Caco-2 (cell line): ENCODE results near the gene MLLT10. TPM values are rescaled to one million over a fixed set of nuclear protein-coding genes. Genes with fewer than 3 reads are reported as not detected.
A peak's percentile ranks its signal among the peaks of the same experiment; 100 is the strongest.
"Not testable (repeated sequence)": the region's sequence is repeated elsewhere in the genome, so short reads cannot be mapped to it uniquely, and the experiment has no call there.

Experiments
- BruUV-seq: library from RNA; stranded (reverse); fragments of 400-500 nt; replicated peaks from 2 replicates; lab custom pipeline; 2021; lab: Mats Ljungman, UMichigan
- CTCF ChIA-PET: fragments of 300-600 bp; sonication (Branson Sonifier 250); formaldehyde crosslinking; loops from one replicate; lab custom pipeline; 2022; ENCODE audit warnings: antibody characterized with exemption; lab: Charles Lee
- POLR2A ChIA-PET: fragments of 300-600 bp; sonication (Branson Sonifier 250); formaldehyde crosslinking; loops from one replicate; lab custom pipeline; 2022; ENCODE audit warnings: antibody characterized with exemption; lab: Charles Lee
- DNase-seq, 2 experiments: peaks; one replicate each; pipeline versions ENCODE4 v3.0.0 to v3.0.0-alpha.2; 2020 to 2022
- H3K27me3 ChIP-seq: replicated peaks from 2 replicates; pipeline ENCODE4 v1.6.0; 2011; ENCODE audit warnings: low read length; ENCODE audit not compliant: control insufficient read depth, insufficient read depth
- H3K36me3 ChIP-seq: 2 replicates; pipeline ENCODE4 v1.5.1; 2011; ENCODE audit warnings: low read length; ENCODE audit not compliant: control insufficient read depth, insufficient read depth
- H3K4me1 ChIP-seq: fragments of 250-450 bp; sonication (Bioruptor Pico); 2 replicates; pipeline ENCODE4 v1.5.1; 2020; ENCODE audit warnings: mild to moderate bottlenecking
- H3K4me3 ChIP-seq: 2 replicates; pipeline ENCODE4 v1.5.1; 2011; ENCODE audit warnings: low read depth, mild to moderate bottlenecking, control low read depth, low read length
- H3K9me3 ChIP-seq: fragments of 250-450 bp; sonication (Bioruptor Pico); 2 replicates; pipeline ENCODE4 v1.5.1; 2020; ENCODE audit warnings: mild to moderate bottlenecking, moderate library complexity
- H3K27ac Mint-ChIP-seq: one replicate; pipeline ENCODE4 v1.8.0; 2022; ENCODE audit warnings: mixed read lengths; ENCODE audit not compliant: unreplicated experiment
- H3K27me3 Mint-ChIP-seq: one replicate; pipeline ENCODE4 v1.8.0; 2022; ENCODE audit warnings: mixed read lengths; ENCODE audit not compliant: insufficient read depth, unreplicated experiment
- H3K36me3 Mint-ChIP-seq: one replicate; pipeline ENCODE4 v1.8.0; 2022; ENCODE audit warnings: mild to moderate bottlenecking, mixed read lengths; ENCODE audit not compliant: insufficient read depth, unreplicated experiment
- H3K4me1 Mint-ChIP-seq: one replicate; pipeline ENCODE4 v1.8.0; 2022; ENCODE audit warnings: low read depth, mixed read lengths; ENCODE audit not compliant: unreplicated experiment
- H3K4me3 Mint-ChIP-seq: one replicate; pipeline ENCODE4 v1.8.0; 2022; ENCODE audit warnings: mild to moderate bottlenecking, moderate library complexity, mixed read lengths; ENCODE audit not compliant: unreplicated experiment
- H3K9me3 Mint-ChIP-seq: one replicate; pipeline ENCODE4 v1.8.0; 2022; ENCODE audit warnings: mixed read lengths; ENCODE audit not compliant: unreplicated experiment
- CTCF ChIP-seq, 2 experiments: fragments of 200-600 bp in 1 of 2; IDR thresholded peaks; 1 replicate in 1 of 2; 2 replicates in 1 of 2; pipeline versions ENCODE4 v1.5.1 to v1.8.0; 2011 to 2022; ENCODE audit warnings: antibody characterized with exemption in 1 of 2, control low read depth in 1 of 2, inconsistent platforms in 1 of 2, low read depth in 1 of 2, low read length in 1 of 2, mild to moderate bottlenecking in 1 of 2, moderate library complexity in 1 of 2; ENCODE audit not compliant: insufficient read depth in 1 of 2, severe bottlenecking in 1 of 2, unreplicated experiment in 1 of 2
- intact Hi-C: fragments of 100-400 bp; cut with micrococcal nuclease; formaldehyde crosslinking; loops from one replicate; pipeline ENCODE4 v1.10.0; 2022; ENCODE audit not compliant: unreplicated experiment
- total RNA-seq: library from RNA; stranded (reverse); gene quantifications from 2 replicates; pipeline ENCODE4 v1.2.3, GENCODE V29; 2022

Gene MLLT10
- total RNA-seq, 1 experiment from 2014 or later: 84.3 TPM

GRCh38 chr10:21579291-21579690, 45.3 kb downstream of the MLLT10 start:
- DNase-seq: no peak
- no peaks in the 10 kb centered on the region for H3K27me3 ChIP-seq
- no peak for TF ChIP-seq CTCF (IDR thresholded peaks at IDR 0.05; ENCODE audit: insufficient read depth in 1 of 2, low read depth in 1 of 2, low read length in 1 of 2, severe bottlenecking in 1 of 2, unreplicated experiment in 1 of 2)
- Mint-ChIP-seq H3K27me3 (no peaks in the 10 kb centered on the region), H3K4me3 (no peak overlapping the region), H3K4me1 (peaks cover 6% of the 10 kb centered on the region), H3K27ac (no peak overlapping the region), H3K36me3 (peaks cover 42% of the 10 kb centered on the region), H3K9me3 (no peaks in the 10 kb centered on the region)
- ChIA-PET CTCF (no interaction called here), POLR2A (interaction anchor here (0.7 kb wide), 1 partner anchor 43 kb away, joined by 10 read pairs; no protein-coding TSS in a partner anchor)
- no peak overlapping the region for H3K4me3 ChIP-seq
- no peaks in the 10 kb centered on the region; the same call in 1 of the 2 replicates for H3K9me3 ChIP-seq
- H3K4me1 ChIP-seq: no peaks in the 10 kb centered on the region
- intact Hi-C loops: no loop called here
- BruUV-seq: no TSS peak
- no peaks in the 10 kb centered on the region; the same call in none of the 2 replicates for H3K36me3 ChIP-seq

- H3K4me1 Mint-ChIP-seq, H3K27me3 ChIP-seq, DNase-seq, POLR2A ChIA-PET, H3K4me3 Mint-ChIP-seq, H3K4me1 ChIP-seq, H3K36me3 ChIP-seq, H3K9me3 Mint-ChIP-seq, intact Hi-C loops, H3K4me3 ChIP-seq, H3K27me3 Mint-ChIP-seq, CTCF ChIA-PET, BruUV-seq, H3K9me3 ChIP-seq: not testable (repeated sequence)
- Mint-ChIP-seq H3K36me3 (peaks cover 46% of the 10 kb centered on the region), H3K27ac (peak overlapping the region; percentile 61)
These were observed 47.4 kb downstream of the MLLT10 start for GRCh38 chr10:21581421-21581834.

- Mint-ChIP-seq H3K36me3 (peaks cover 56% of the 10 kb centered on the region), H3K9me3 (no peaks in the 10 kb centered on the region), H3K27ac (no peak overlapping the region), H3K4me1 (peaks cover 24% of the 10 kb centered on the region), H3K27me3 (no peaks in the 10 kb centered on the region), H3K4me3 (no peak overlapping the region)
- ChIA-PET POLR2A (no interaction called here), CTCF (interaction anchor here (0.6 kb wide), 1 partner anchor 89 kb away, joined by 6 read pairs; no protein-coding TSS in a partner anchor)
- no peak for DNase-seq
- no TSS peak for BruUV-seq
- TF ChIP-seq CTCF (IDR thresholded peaks at IDR 0.05; ENCODE audit: insufficient read depth in 1 of 2, low read depth in 1 of 2, low read length in 1 of 2, severe bottlenecking in 1 of 2, unreplicated experiment in 1 of 2): no peak
- H3K9me3 ChIP-seq: no peaks in the 10 kb centered on the region; the same call in 1 of the 2 replicates
- no peaks in the 10 kb centered on the region; the same call in 1 of the 2 replicates for H3K36me3 ChIP-seq
- peaks cover 9% of the 10 kb centered on the region; the same call in 1 of the 2 replicates for H3K4me1 ChIP-seq
- H3K4me3 ChIP-seq: no peak overlapping the region
- H3K27me3 ChIP-seq: no peaks in the 10 kb centered on the region
- intact Hi-C loops: no loop called here
These were observed 51.0 kb downstream of the MLLT10 start for GRCh38 chr10:21584834-21585530.
